ENCODE data around the gene P4HA2. TPM values are rescaled to one million over a fixed set of nuclear protein-coding genes. Genes with fewer than 3 reads are reported as not detected.
"Not testable (repeated sequence)": the region's sequence is repeated elsewhere in the genome, so short reads cannot be mapped to it uniquely, and the experiment has no call there.

P4HA2 gene
- polyA plus RNA-seq, 4 donors, result 24.8 to 43.6 (median 33.0) TPM

GRCh38 chr5:132162945-132163344 lies 64.7 kb downstream of the P4HA2 start:
- no peak for DNase-seq (ENCODE audit: low read depth in 4 of 4, low spot score in 3 of 4)

GRCh38 chr5:132161574-132162326 lies 65.9 kb downstream of the P4HA2 start:
- not testable (repeated sequence) for DNase-seq (ENCODE audit: low read depth in 4 of 4, low spot score in 3 of 4)

- DNase-seq (ENCODE audit: low read depth in 4 of 4, low spot score in 3 of 4), result no peak
Observed at GRCh38 chr5:132156413-132156812, 71.2 kb downstream of the P4HA2 start.

- DNase-seq (ENCODE audit: low read depth in 4 of 4, low spot score in 3 of 4), result no peak
Observed at GRCh38 chr5:132150565-132150964, 77.1 kb downstream of the P4HA2 start.

- DNase-seq (ENCODE audit: low read depth in 4 of 4, low spot score in 3 of 4), result no peak
Observed at GRCh38 chr5:132147663-132148062, 80.0 kb downstream of the P4HA2 start.

GRCh38 chr5:132145326-132145725 lies 82.3 kb downstream of the P4HA2 start:
- DNase-seq (ENCODE audit: low read depth in 4 of 4, low spot score in 3 of 4), result not testable (repeated sequence)

GRCh38 chr5:132143148-132143547 lies 84.5 kb downstream of the P4HA2 start:
- DNase-seq (ENCODE audit: low read depth in 4 of 4, low spot score in 3 of 4), result no peak

- DNase-seq (ENCODE audit: low read depth in 4 of 4, low spot score in 3 of 4), result no peak
Observed at GRCh38 chr5:132142459-132142858, 85.2 kb downstream of the P4HA2 start.

Other genes starting within 250 kb of the P4HA2 start
- 1 to 10 TPM; 1.6 to 2.6 (median 1.7) TPM for gene ACSL6, start 216.2 kb downstream of the P4HA2 start, polyA plus RNA-seq (ENCODE audit: insufficient read length in 4 of 4)
- not detected for gene IL3, start 167.2 kb downstream of the P4HA2 start, polyA plus RNA-seq (ENCODE audit: insufficient read length in 4 of 4)
- not detected for gene CSF2, start 154.1 kb downstream of the P4HA2 start, polyA plus RNA-seq (ENCODE audit: insufficient read length in 4 of 4)
- 10 to 100 TPM; 14.5 to 36.4 (median 17.4) TPM for gene PDLIM4, start 29.8 kb upstream of the P4HA2 start, polyA plus RNA-seq (ENCODE audit: insufficient read length in 4 of 4)
- gene SLC22A4, start 66.5 kb upstream of the P4HA2 start, polyA plus RNA-seq (ENCODE audit: insufficient read length in 4 of 4), result 1 to 10 TPM; 3.1 to 7.6 (median 6.7) TPM
- gene SLC22A5, start 141.9 kb upstream of the P4HA2 start, polyA plus RNA-seq (ENCODE audit: insufficient read length in 4 of 4), result 10 to 100 TPM; 16.3 to 55.8 (median 42.1) TPM